MM.1S (cell line): ENCODE measurements around the gene KCNJ6.
A peak's percentile ranks its signal among the peaks of the same experiment; 100 is the strongest.

ENCODE experiments used
- DNase-seq: peaks from one replicate; pipeline ENCODE4 v3.0.0-alpha.2; 2015
- H2AFZ ChIP-seq: fragments of 300-600 bp; sonication (generic); 2 replicates; pipeline ENCODE4 v1.6.0; 2016; ENCODE audit warnings: antibody characterized with exemption, low read length
- H3F3A ChIP-seq: fragments of 300-600 bp; sonication (generic); 2 replicates; pipeline ENCODE4 v1.6.1; 2016; ENCODE audit warnings: mild to moderate bottlenecking, antibody characterized with exemption, low read length, moderate library complexity, mixed read lengths; ENCODE audit not compliant: insufficient read depth
- H3K27ac ChIP-seq: fragments of 300-600 bp; sonication (generic); 2 replicates; pipeline ENCODE4 v1.5.1; 2016; ENCODE audit warnings: mild to moderate bottlenecking, low read length
- H3K27me3 ChIP-seq: fragments of 300-600 bp; sonication (generic); replicated peaks from 2 replicates; pipeline ENCODE4 v1.6.0; 2016; ENCODE audit warnings: low read length; ENCODE audit not compliant: insufficient read depth
- H3K36me3 ChIP-seq: fragments of 300-600 bp; sonication (generic); replicated peaks from 2 replicates; pipeline ENCODE4 v1.6.1; 2016; ENCODE audit warnings: mild to moderate bottlenecking, low read length, mixed read lengths; ENCODE audit not compliant: insufficient read depth
- H3K4me1 ChIP-seq: fragments of 300-600 bp; sonication (generic); 2 replicates; pipeline ENCODE4 v1.6.1; 2016; ENCODE audit warnings: low read length, mixed read lengths
- H3K4me2 ChIP-seq: fragments of 300-600 bp; sonication (generic); 2 replicates; pipeline ENCODE4 v1.6.0; 2016; ENCODE audit warnings: low read depth, low read length
- H3K4me3 ChIP-seq: fragments of 300-600 bp; sonication (generic); 2 replicates; pipeline ENCODE4 v1.5.1; 2016; ENCODE audit warnings: low read length, mixed read lengths
- H3K79me2 ChIP-seq: fragments of 300-600 bp; sonication (generic); 2 replicates; pipeline ENCODE4 v1.6.1; 2016; ENCODE audit warnings: mixed run types, low read length, mixed read lengths
- H3K9ac ChIP-seq: fragments of 300-600 bp; sonication (generic); 2 replicates; pipeline ENCODE4 v1.6.1; 2016; ENCODE audit warnings: low read length, mixed read lengths
- H3K9me2 ChIP-seq: fragments of 300-600 bp; sonication (generic); replicated peaks from 2 replicates; pipeline ENCODE4 v1.6.1; 2016; ENCODE audit warnings: mild to moderate bottlenecking, low read length, mixed read lengths; ENCODE audit not compliant: insufficient read depth
- H3K9me3 ChIP-seq: fragments of 300-600 bp; sonication (generic); replicated peaks from 2 replicates; pipeline ENCODE4 v1.6.1; 2016; ENCODE audit warnings: mild to moderate bottlenecking, low read length, mixed read lengths; ENCODE audit not compliant: insufficient read depth
- H4K20me1 ChIP-seq: fragments of 300-600 bp; sonication (generic); 2 replicates; pipeline ENCODE4 v1.6.1; 2016; ENCODE audit warnings: mild to moderate bottlenecking, low read length, moderate library complexity, mixed read lengths; ENCODE audit not compliant: insufficient read depth
- CTCF ChIP-seq: fragments of 300-600 bp; sonication (generic); IDR thresholded peaks from 2 replicates; pipeline ENCODE4 v1.5.1; 2016; ENCODE audit warnings: antibody characterized with exemption, low read length, mixed read lengths
- EZH2 ChIP-seq: fragments of 300-600 bp; sonication (generic); optimal IDR thresholded peaks from 2 replicates; pipeline ENCODE3; 2017; ENCODE audit warnings: low read depth, mild to moderate bottlenecking, antibody characterized with exemption, low read length, mixed read lengths
- EZH2phosphoT487 ChIP-seq: fragments of 300-600 bp; sonication (generic); IDR thresholded peaks from 2 replicates; pipeline ENCODE4 v1.6.1; 2018; ENCODE audit warnings: antibody characterized with exemption, low read length

KCNJ6 gene

DNA sequence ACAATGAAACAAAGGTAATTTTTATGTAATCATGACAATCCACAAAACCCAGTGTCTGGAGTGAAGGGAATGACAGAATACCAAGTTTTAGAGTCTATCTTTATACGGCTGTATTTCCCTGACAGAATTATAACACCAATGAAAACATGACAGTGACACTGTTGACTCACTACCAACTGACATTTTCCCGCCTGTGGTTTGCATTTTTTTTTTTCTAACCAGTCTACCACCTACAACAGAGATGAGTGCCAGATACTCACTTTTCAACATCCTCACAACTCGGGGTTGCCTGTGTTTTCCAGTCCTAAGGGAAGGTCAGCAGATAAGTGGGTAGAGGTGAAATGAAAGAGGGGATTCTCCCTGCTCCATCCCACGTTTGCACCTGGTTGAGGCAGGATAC is 118.9 kb downstream of the KCNJ6 start:
- DNase-seq, result no peak
- no peaks in the 10 kb centered on the region for H3K9me3 ChIP-seq
- no peak for TF ChIP-seq CTCF
- no peak for TF ChIP-seq EZH2phosphoT487
- TF ChIP-seq EZH2, result no peak

GRCh38 chr21:37796011-37796410 is 120.2 kb downstream of the KCNJ6 start:
- TF ChIP-seq CTCF, result no peak
- no peak for TF ChIP-seq EZH2
- TF ChIP-seq EZH2phosphoT487, result no peak
- Histone ChIP-seq H3K36me3 (no peaks in the 10 kb centered on the region), H3K27ac (no peak overlapping the region), H3K4me2 (no peak overlapping the region), H3K9ac (no peak overlapping the region), H4K20me1 (no peaks in the 10 kb centered on the region), H3K4me3 (no peak overlapping the region), H3K9me2 (no peaks in the 10 kb centered on the region), H3K9me3 (no peaks in the 10 kb centered on the region), H3K79me2 (no peaks in the 10 kb centered on the region), H2AFZ (no peak overlapping the region), H3F3A (no peaks in the 10 kb centered on the region), H3K4me1 (peaks cover 6% of the 10 kb centered on the region; the same call in 1 of the 2 replicates), H3K27me3 (no peaks in the 10 kb centered on the region)
- DNase-seq, result no peak

More for the DNA sequence above, 118.9 kb downstream of the KCNJ6 start:
- no peaks in the 10 kb centered on the region for H3K79me2 ChIP-seq
- no peaks in the 10 kb centered on the region for H3K9me2 ChIP-seq
- H3K9ac ChIP-seq, result no peak overlapping the region
- H3F3A ChIP-seq, result no peaks in the 10 kb centered on the region
- no peak overlapping the region for H3K4me3 ChIP-seq
- H3K27me3 ChIP-seq, result no peaks in the 10 kb centered on the region
- no peak overlapping the region for H3K27ac ChIP-seq
- H3K4me2 ChIP-seq, result no peak overlapping the region
- no peak overlapping the region for H2AFZ ChIP-seq
- no peaks in the 10 kb centered on the region for H4K20me1 ChIP-seq
- H3K4me1 ChIP-seq, result peaks cover 6% of the 10 kb centered on the region; the same call in 1 of the 2 replicates
- no peaks in the 10 kb centered on the region for H3K36me3 ChIP-seq

DNA sequence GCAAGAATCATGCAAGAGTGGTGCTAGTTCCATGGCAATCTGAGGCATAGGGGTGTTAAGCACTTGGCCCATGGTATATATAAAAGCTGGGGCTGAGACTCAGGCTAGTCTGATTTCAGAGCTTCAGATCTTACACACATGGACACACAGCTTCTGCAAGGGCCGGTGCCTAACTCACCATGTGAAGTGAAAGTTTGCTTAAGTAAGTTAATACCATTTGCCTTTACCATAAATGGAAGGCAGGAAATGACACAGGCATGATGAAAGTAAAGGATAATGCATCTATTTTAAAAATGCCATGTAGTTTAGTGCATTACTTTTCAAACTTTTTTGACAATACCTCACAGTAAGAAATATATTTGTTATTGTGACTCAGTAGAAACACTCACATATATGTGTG is 122.6 kb downstream of the KCNJ6 start:
- H3K36me3 ChIP-seq, result no peaks in the 10 kb centered on the region
- TF ChIP-seq EZH2phosphoT487, result no peak
- no peak overlapping the region for H3K27ac ChIP-seq
- H2AFZ ChIP-seq, result no peak overlapping the region
- peak; percentile 62 for DNase-seq
- H3F3A ChIP-seq, result no peaks in the 10 kb centered on the region
- no peak overlapping the region for H3K9ac ChIP-seq
- peaks cover 6% of the 10 kb centered on the region; the same call in 1 of the 2 replicates for H3K4me1 ChIP-seq
- H3K9me2 ChIP-seq, result no peaks in the 10 kb centered on the region
- H3K4me2 ChIP-seq, result peak overlapping the region; percentile 2; the same call in 1 of the 2 replicates
- H3K4me3 ChIP-seq, result no peak overlapping the region
- no peaks in the 10 kb centered on the region for H3K9me3 ChIP-seq
- no peaks in the 10 kb centered on the region for H3K27me3 ChIP-seq
- H4K20me1 ChIP-seq, result no peaks in the 10 kb centered on the region
- H3K79me2 ChIP-seq, result no peaks in the 10 kb centered on the region

- no peak overlapping the region for H2AFZ ChIP-seq
- no peak overlapping the region for H3K4me2 ChIP-seq
- no peak overlapping the region for H3K9ac ChIP-seq
- no peaks in the 10 kb centered on the region for H3K9me2 ChIP-seq
- no peak overlapping the region for H3K27ac ChIP-seq
- no peaks in the 10 kb centered on the region for H3F3A ChIP-seq
- H3K36me3 ChIP-seq, result no peaks in the 10 kb centered on the region
- no peak overlapping the region for H3K4me3 ChIP-seq
- H4K20me1 ChIP-seq, result no peaks in the 10 kb centered on the region
- H3K27me3 ChIP-seq, result no peaks in the 10 kb centered on the region
- H3K4me1 ChIP-seq, result peaks cover 6% of the 10 kb centered on the region; the same call in 1 of the 2 replicates
- no peak for DNase-seq
- TF ChIP-seq EZH2 (no peak), CTCF (no peak), EZH2phosphoT487 (no peak)
- no peaks in the 10 kb centered on the region for H3K79me2 ChIP-seq
- no peaks in the 10 kb centered on the region for H3K9me3 ChIP-seq
Observed at GRCh38 chr21:37792046-37792445, 124.2 kb downstream of the KCNJ6 start.
